Endothelial cell (in vitro differentiated cells): ENCODE measurements around the gene PDE6H. TPM values are rescaled to one million over a fixed set of nuclear protein-coding genes. Genes with fewer than 3 reads are reported as not detected.

ENCODE experiments used
- DNase-seq: peaks from one replicate; pipeline ENCODE4 v3.0.0; 2021; ENCODE audit warnings: low spot score
- H3K27ac Mint-ChIP-seq: one replicate; pipeline ENCODE4 v1.8.0; 2021; ENCODE audit warnings: mixed read lengths, inconsistent platforms; ENCODE audit not compliant: unreplicated experiment
- H3K27me3 Mint-ChIP-seq: one replicate; pipeline ENCODE4 v1.8.0; 2021; ENCODE audit warnings: mild to moderate bottlenecking, moderate library complexity, mixed read lengths, inconsistent platforms; ENCODE audit not compliant: unreplicated experiment
- H3K36me3 Mint-ChIP-seq: one replicate; pipeline ENCODE4 v1.8.0; 2021; ENCODE audit warnings: mild to moderate bottlenecking, low read depth, mixed read lengths, inconsistent platforms; ENCODE audit not compliant: unreplicated experiment
- H3K4me1 Mint-ChIP-seq: one replicate; pipeline ENCODE4 v1.8.0; 2021; ENCODE audit warnings: mild to moderate bottlenecking, mixed read lengths, inconsistent platforms; ENCODE audit not compliant: unreplicated experiment
- H3K4me3 Mint-ChIP-seq: one replicate; pipeline ENCODE4 v1.8.0; 2021; ENCODE audit warnings: mild to moderate bottlenecking, mixed read lengths, inconsistent platforms; ENCODE audit not compliant: unreplicated experiment
- H3K9me3 Mint-ChIP-seq: one replicate; pipeline ENCODE4 v1.8.0; 2021; ENCODE audit warnings: mixed read lengths, inconsistent platforms; ENCODE audit not compliant: unreplicated experiment
- CTCF ChIP-seq: fragments of 200-600 bp; sonication (generic); IDR thresholded peaks from one replicate; pipeline ENCODE4 v1.5.0; 2021; ENCODE audit warnings: antibody characterized with exemption; ENCODE audit not compliant: unreplicated experiment
- total RNA-seq: library from RNA; stranded (reverse); fragmentation: NEBNext Ultra II Directional; extraction: Animal tissue kit (Norgen Biotek cat#: 25700); gene quantifications from one replicate; pipeline ENCODE4 v1.2.1, GENCODE V29; 2021; ENCODE audit not compliant: unreplicated experiment

Gene PDE6H
- total RNA-seq, 1 donor from 2014 or later = not detected

DNA sequence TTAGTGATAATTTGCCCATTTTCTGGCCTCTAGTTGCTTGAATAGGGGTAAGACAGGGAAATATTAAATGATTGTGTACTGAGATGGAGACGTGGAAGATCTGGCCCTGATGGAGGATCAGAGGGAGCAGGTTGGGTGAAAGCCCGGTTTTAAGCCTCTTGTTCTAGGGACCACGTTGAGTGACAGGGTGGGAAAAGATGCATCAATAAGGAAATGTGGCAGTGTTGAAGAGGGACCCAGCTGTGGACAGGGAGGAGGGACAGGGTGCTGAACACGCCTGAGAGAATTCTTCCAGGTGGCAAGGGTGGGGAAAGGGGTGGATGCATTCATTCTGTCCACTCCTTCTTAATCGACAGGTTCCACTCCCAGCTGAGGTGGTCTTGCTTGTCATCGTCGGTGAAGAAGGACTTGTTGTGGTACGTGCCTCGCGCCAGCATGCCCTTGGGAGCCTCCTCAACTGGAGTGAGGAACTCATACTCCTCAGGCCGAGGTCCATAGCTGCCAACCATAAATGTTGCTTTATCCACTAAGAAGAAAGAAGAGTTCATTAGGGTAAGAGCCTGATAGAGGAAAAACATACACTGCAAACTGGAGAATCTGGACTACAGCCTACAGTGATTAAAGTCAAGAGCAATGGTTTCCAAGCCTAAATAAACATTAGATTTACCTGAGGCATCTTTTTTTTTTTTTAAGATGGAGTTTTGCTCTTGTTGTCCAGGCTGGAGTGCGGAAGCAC, 30.5 kb upstream of the PDE6H start:
- Mint-ChIP-seq H3K27me3 (peaks cover 6% of the 10 kb centered on the region), H3K27ac (no peak overlapping the region), H3K4me3 (peak overlapping the region; percentile 62), H3K9me3 (no peaks in the 10 kb centered on the region), H3K36me3 (peaks cover 21% of the 10 kb centered on the region), H3K4me1 (peaks cover 9% of the 10 kb centered on the region)
- TF ChIP-seq CTCF = no peak
- no peak for DNase-seq

DNA sequence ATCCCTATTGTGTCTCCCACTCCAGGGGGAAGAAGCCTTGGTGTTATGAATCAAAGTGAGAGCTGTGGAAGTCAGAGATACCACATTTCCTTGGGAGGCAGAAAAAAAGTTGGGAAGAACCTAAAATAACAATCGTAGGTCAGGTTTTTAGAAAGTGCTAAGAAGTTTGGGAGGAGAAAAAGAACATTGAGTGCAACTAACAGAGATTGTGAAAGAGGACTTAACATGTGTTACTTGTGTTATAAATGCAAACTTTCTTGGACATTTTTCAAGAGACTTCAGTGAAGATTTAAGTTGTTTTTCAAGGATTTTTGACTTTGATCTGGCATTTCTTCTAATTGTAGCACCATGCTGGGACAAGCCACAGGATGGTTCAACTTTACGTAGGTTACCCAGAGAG, 26.7 kb upstream of the PDE6H start:
- Mint-ChIP-seq H3K9me3 (no peaks in the 10 kb centered on the region), H3K27ac (no peak overlapping the region), H3K36me3 (peaks cover 39% of the 10 kb centered on the region), H3K27me3 (peaks cover 5% of the 10 kb centered on the region), H3K4me3 (no peak overlapping the region), H3K4me1 (peaks cover 33% of the 10 kb centered on the region)
- no peak for TF ChIP-seq CTCF
- no peak for DNase-seq

- no peak overlapping the region for H3K27ac Mint-ChIP-seq
- H3K4me1 Mint-ChIP-seq = peaks cover 37% of the 10 kb centered on the region
- peaks cover 5% of the 10 kb centered on the region for H3K27me3 Mint-ChIP-seq
- no peak for DNase-seq
- H3K4me3 Mint-ChIP-seq = no peak overlapping the region
- H3K9me3 Mint-ChIP-seq = no peaks in the 10 kb centered on the region
- TF ChIP-seq CTCF = no peak
- peaks cover 38% of the 10 kb centered on the region for H3K36me3 Mint-ChIP-seq
These were observed 26.0 kb upstream of the PDE6H start for GRCh38 chr12:14946861-14947260.

- H3K4me3 Mint-ChIP-seq = peak overlapping the region; percentile 9
These were observed 24.2 kb upstream of the PDE6H start for GRCh38 chr12:14948672-14949071.

More at GRCh38 chr12:14948672-14949071, 24.2 kb upstream of the PDE6H start:
- Mint-ChIP-seq H3K9me3 (no peaks in the 10 kb centered on the region), H3K27ac (peak overlapping the region; percentile 98), H3K36me3 (peaks cover 44% of the 10 kb centered on the region), H3K27me3 (peaks cover 3% of the 10 kb centered on the region), H3K4me1 (peaks cover 50% of the 10 kb centered on the region)
- peak; percentile 26 for DNase-seq
- no peak for TF ChIP-seq CTCF
